ENCODE data around the gene TSPEAR. TPM values are rescaled to one million over a fixed set of nuclear protein-coding genes. Genes with fewer than 3 reads are reported as not detected.

Gene TSPEAR
- total RNA-seq, 1 experiment from 2014 or later, result 0.32 TPM

GRCh38 chr21:44750675-44751025 lies 39.3 kb upstream of the TSPEAR start:
- BruUV-seq (replicated peaks), result no TSS peak
- H3K9me3 Mint-ChIP-seq (ENCODE audit: unreplicated experiment), result no peaks in the 10 kb centered on the region
- no peaks in the 10 kb centered on the region for H3K4me1 Mint-ChIP-seq (ENCODE audit: low read depth, unreplicated experiment)
- Histone ChIP-seq H3K4me1 (no peaks in the 10 kb centered on the region), H3K9me3 (no peaks in the 10 kb centered on the region), H3K4me3 (ENCODE audit: low read depth, low read length) (no peak overlapping the region), H3K36me3 (ENCODE audit: control insufficient read depth, insufficient read depth, low read length) (no peaks in the 10 kb centered on the region), H3K27me3 (replicated peaks; ENCODE audit: control insufficient read depth, insufficient read depth, low read length) (no peaks in the 10 kb centered on the region)
- ChIA-PET POLR2A (no interaction called here), CTCF (no interaction called here)
- intact Hi-C loops (cut with micrococcal nuclease; ENCODE audit: unreplicated experiment), result no loop called here
- H3K27me3 Mint-ChIP-seq (ENCODE audit: insufficient read depth, unreplicated experiment), result no peaks in the 10 kb centered on the region
- H3K27ac Mint-ChIP-seq (ENCODE audit: unreplicated experiment), result no peak overlapping the region
- no peak overlapping the region for H3K4me3 Mint-ChIP-seq (ENCODE audit: unreplicated experiment)
- no peak for DNase-seq
- TF ChIP-seq CTCF (IDR thresholded peaks at IDR 0.05; ENCODE audit: insufficient read depth in 1 of 2, low read depth in 1 of 2, low read length in 1 of 2, severe bottlenecking in 1 of 2, unreplicated experiment in 1 of 2), result no peak
- no peaks in the 10 kb centered on the region for H3K36me3 Mint-ChIP-seq (ENCODE audit: insufficient read depth, unreplicated experiment)

GRCh38 chr21:44749759-44750674 lies 38.6 kb upstream of the TSPEAR start:
- Histone ChIP-seq H3K36me3 (ENCODE audit: control insufficient read depth, insufficient read depth, low read length) (no peaks in the 10 kb centered on the region), H3K4me3 (ENCODE audit: low read depth, low read length) (no peak overlapping the region), H3K27me3 (replicated peaks; ENCODE audit: control insufficient read depth, insufficient read depth, low read length) (no peaks in the 10 kb centered on the region), H3K4me1 (no peaks in the 10 kb centered on the region), H3K9me3 (no peaks in the 10 kb centered on the region)
- Mint-ChIP-seq H3K27me3 (ENCODE audit: insufficient read depth, unreplicated experiment) (no peaks in the 10 kb centered on the region), H3K4me3 (ENCODE audit: unreplicated experiment) (no peak overlapping the region), H3K27ac (ENCODE audit: unreplicated experiment) (no peak overlapping the region), H3K36me3 (ENCODE audit: insufficient read depth, unreplicated experiment) (no peaks in the 10 kb centered on the region), H3K4me1 (ENCODE audit: low read depth, unreplicated experiment) (no peaks in the 10 kb centered on the region), H3K9me3 (ENCODE audit: unreplicated experiment) (no peaks in the 10 kb centered on the region)
- no peak for TF ChIP-seq CTCF (IDR thresholded peaks at IDR 0.05; ENCODE audit: insufficient read depth in 1 of 2, low read depth in 1 of 2, low read length in 1 of 2, severe bottlenecking in 1 of 2, unreplicated experiment in 1 of 2)
- CTCF ChIA-PET, result no interaction called here
- POLR2A ChIA-PET, result no interaction called here
- no peak for DNase-seq
- intact Hi-C loops (cut with micrococcal nuclease; ENCODE audit: unreplicated experiment), result no loop called here
- BruUV-seq (replicated peaks), result no TSS peak

- no peak overlapping the region for H3K4me3 ChIP-seq (ENCODE audit: low read depth, low read length)
- ChIA-PET POLR2A (no interaction called here), CTCF (interaction anchor here (1.2 kb wide), 1 partner anchor 44 kb away, joined by 3 read pairs; no protein-coding TSS in a partner anchor)
- no peaks in the 10 kb centered on the region for H3K9me3 ChIP-seq
- DNase-seq, result no peak
- no peaks in the 10 kb centered on the region for H3K4me1 Mint-ChIP-seq (ENCODE audit: low read depth, unreplicated experiment)
- H3K9me3 Mint-ChIP-seq (ENCODE audit: unreplicated experiment), result no peaks in the 10 kb centered on the region
- TF ChIP-seq CTCF (IDR thresholded peaks at IDR 0.05; ENCODE audit: insufficient read depth in 1 of 2, low read depth in 1 of 2, low read length in 1 of 2, severe bottlenecking in 1 of 2, unreplicated experiment in 1 of 2), result no peak
- intact Hi-C loops (cut with micrococcal nuclease; ENCODE audit: unreplicated experiment), result no loop called here
- no peaks in the 10 kb centered on the region for H3K4me1 ChIP-seq
- no peak overlapping the region for H3K4me3 Mint-ChIP-seq (ENCODE audit: unreplicated experiment)
- no peaks in the 10 kb centered on the region for H3K36me3 ChIP-seq (ENCODE audit: control insufficient read depth, insufficient read depth, low read length)
- H3K27me3 Mint-ChIP-seq (ENCODE audit: insufficient read depth, unreplicated experiment), result no peaks in the 10 kb centered on the region
- no peaks in the 10 kb centered on the region for H3K36me3 Mint-ChIP-seq (ENCODE audit: insufficient read depth, unreplicated experiment)
- H3K27ac Mint-ChIP-seq (ENCODE audit: unreplicated experiment), result no peak overlapping the region
- H3K27me3 ChIP-seq (replicated peaks; ENCODE audit: control insufficient read depth, insufficient read depth, low read length), result no peaks in the 10 kb centered on the region
- BruUV-seq (replicated peaks), result no TSS peak
These were observed 37.9 kb upstream of the TSPEAR start for GRCh38 chr21:44749116-44749758.

Measured in Caco-2 (cell line).